Posterior vena cava (tissue), 2 donors: ENCODE measurements around the gene IFNE. TPM values are rescaled to one million over a fixed set of nuclear protein-coding genes. Genes with fewer than 3 reads are reported as not detected.
A peak's percentile ranks its signal among the peaks of the same experiment; 100 is the strongest.

Source experiments
- DNase-seq: peaks from one replicate; pipeline ENCODE4 v3.0.0-alpha.2; 2020; ENCODE audit warnings: low spot score
- intact Hi-C, 2 donors: fragments of 100-400 bp; cut with DNase I; formaldehyde crosslinking; loops; one replicate each; pipeline versions ENCODE4 v1.14.1 to v1.14.2; 2022 to 2023
- long read RNA-seq, 2 donors: library from polyadenylated mRNA; unstranded; transcript quantifications; one replicate each; pipeline ENCODE4 v2.0.0, GENCODE V29; 2020 to 2021
- total RNA-seq, 2 donors: library from RNA; stranded (reverse); fragmentation: NEBNext Ultra II Directional; extraction: Animal tissue kit (Norgen Biotek cat#: 25700); gene quantifications; one replicate each; pipeline ENCODE4 v1.2.1, GENCODE V29; 2021
- donor health status: DM: yes; HTN: yes; CAD: no.
- donor health status: DM: yes; HTN: yes; CAD: no.

Gene IFNE
- total RNA-seq, result not detected
- long read RNA-seq, donor 1, result 0 reads
- long read RNA-seq, donor 2, result 0 reads

GRCh38 chr9:21482213-21482612 is at the start of gene IFNE:
IFNE (minus strand) TSS chr9:21482313; CDS start chr9:21481694, 619 bp downstream.
- intact Hi-C loops, result no loop called here
- DNase-seq, result no peak

- peak; percentile 61 for DNase-seq
- intact Hi-C loops, result no loop called here
These were observed 46.2 kb upstream of the IFNE start for GRCh38 chr9:21528123-21528808.

GRCh38 chr9:21527579-21527978 is 45.5 kb upstream of the IFNE start:
- no peak for DNase-seq
- intact Hi-C loops, result no loop called here

- intact Hi-C loops, result no loop called here
- DNase-seq, result no peak
These were observed 43.1 kb upstream of the IFNE start for GRCh38 chr9:21525174-21525573.

GRCh38 chr9:21524099-21524830 is 42.2 kb upstream of the IFNE start:
- no peak for DNase-seq
- intact Hi-C loops, result no loop called here

- no peak for DNase-seq
- intact Hi-C loops, result no loop called here
These were observed 41.2 kb upstream of the IFNE start for GRCh38 chr9:21523021-21524014.

- intact Hi-C loops, result no loop called here
- DNase-seq, result no peak
These were observed 40.2 kb upstream of the IFNE start for GRCh38 chr9:21522348-21522747.

GRCh38 chr9:21521448-21521847 is 39.3 kb upstream of the IFNE start:
- no peak for DNase-seq
- intact Hi-C loops, result no loop called here

GRCh38 chr9:21520501-21521228 is 38.6 kb upstream of the IFNE start:
- no peak for DNase-seq
- intact Hi-C loops, result no loop called here

GRCh38 chr9:21519855-21520434 is 37.8 kb upstream of the IFNE start:
- DNase-seq, result no peak
- intact Hi-C loops, result no loop called here

- intact Hi-C loops, result no loop called here
- DNase-seq, result no peak
These were observed 34.7 kb upstream of the IFNE start for GRCh38 chr9:21516796-21517195.

- intact Hi-C loops, result no loop called here
- no peak for DNase-seq
These were observed 31.3 kb upstream of the IFNE start for GRCh38 chr9:21513431-21513830.

- intact Hi-C loops, result no loop called here
- no peak for DNase-seq
These were observed 28.7 kb upstream of the IFNE start for GRCh38 chr9:21510806-21511205.

GRCh38 chr9:21507483-21507790 is 25.3 kb upstream of the IFNE start:
- intact Hi-C loops, result no loop called here
- DNase-seq, result no peak

GRCh38 chr9:21506626-21507482 is 24.7 kb upstream of the IFNE start:
- no peak for DNase-seq
- intact Hi-C loops, result no loop called here

- no peak for DNase-seq
- intact Hi-C loops, result no loop called here
These were observed 23.5 kb upstream of the IFNE start for GRCh38 chr9:21505425-21506179.

- DNase-seq, result no peak
- intact Hi-C loops, result no loop called here
These were observed 22.8 kb upstream of the IFNE start for GRCh38 chr9:21504894-21505293.
